ENCODE measurements around the gene DKK3.

Gene DKK3

DNA sequence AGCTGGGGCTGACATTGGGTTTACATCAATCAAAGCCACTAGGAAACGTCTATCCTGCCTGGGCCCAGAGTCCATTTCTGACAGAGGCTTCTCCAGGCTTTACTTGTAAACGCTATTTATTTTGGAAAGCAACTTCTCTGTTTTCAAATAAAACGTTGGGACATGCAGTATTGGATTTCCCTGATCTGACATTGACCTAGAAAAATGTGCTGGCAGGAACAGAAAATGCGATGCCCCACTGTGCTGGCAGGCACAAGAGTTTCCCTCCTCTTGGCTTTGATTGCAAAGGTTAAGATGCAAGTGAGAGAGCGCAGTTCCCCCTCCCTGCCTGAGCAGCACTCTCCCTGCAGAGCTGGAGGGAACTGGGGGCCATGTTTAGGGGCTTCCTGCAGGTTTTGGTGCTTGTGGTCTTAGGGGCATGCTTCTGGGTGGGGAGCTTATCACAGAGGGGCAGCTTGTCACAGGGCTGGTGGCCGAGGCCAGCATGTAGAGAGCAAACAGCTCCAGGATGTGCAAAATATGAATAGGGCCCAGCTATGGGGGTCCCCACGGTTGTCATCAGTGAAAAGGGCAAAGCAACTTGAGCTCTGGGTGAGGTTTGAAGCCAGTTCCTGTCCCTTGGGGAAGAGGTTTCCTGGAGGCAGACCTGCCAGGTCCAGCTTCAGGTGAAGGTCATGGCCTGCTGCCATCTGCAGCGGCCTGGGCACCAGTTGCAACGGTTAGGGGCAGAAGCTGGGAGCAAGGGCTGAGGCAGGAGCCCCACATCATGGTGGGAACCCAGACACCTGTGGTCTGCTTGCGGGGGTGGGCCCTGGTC is 42.3 kb upstream of the DKK3 start:
- Histone ChIP-seq H3K4me3 (no peak overlapping the region), H3K27ac (peak overlapping the region; percentile 33 to 78)
- TF ChIP-seq, protein P1, sequence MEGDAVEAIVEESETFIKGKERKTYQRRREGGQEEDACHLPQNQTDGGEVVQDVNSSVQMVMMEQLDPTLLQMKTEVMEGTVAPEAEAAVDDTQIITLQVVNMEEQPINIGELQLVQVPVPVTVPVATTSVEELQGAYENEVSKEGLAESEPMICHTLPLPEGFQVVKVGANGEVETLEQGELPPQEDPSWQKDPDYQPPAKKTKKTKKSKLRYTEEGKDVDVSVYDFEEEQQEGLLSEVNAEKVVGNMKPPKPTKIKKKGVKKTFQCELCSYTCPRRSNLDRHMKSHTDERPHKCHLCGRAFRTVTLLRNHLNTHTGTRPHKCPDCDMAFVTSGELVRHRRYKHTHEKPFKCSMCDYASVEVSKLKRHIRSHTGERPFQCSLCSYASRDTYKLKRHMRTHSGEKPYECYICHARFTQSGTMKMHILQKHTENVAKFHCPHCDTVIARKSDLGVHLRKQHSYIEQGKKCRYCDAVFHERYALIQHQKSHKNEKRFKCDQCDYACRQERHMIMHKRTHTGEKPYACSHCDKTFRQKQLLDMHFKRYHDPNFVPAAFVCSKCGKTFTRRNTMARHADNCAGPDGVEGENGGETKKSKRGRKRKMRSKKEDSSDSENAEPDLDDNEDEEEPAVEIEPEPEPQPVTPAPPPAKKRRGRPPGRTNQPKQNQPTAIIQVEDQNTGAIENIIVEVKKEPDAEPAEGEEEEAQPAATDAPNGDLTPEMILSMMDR (IDR thresholded peaks at IDR 0.05), result no peak
- DNase-seq (ENCODE audit: low spot score), result no peak

DNA sequence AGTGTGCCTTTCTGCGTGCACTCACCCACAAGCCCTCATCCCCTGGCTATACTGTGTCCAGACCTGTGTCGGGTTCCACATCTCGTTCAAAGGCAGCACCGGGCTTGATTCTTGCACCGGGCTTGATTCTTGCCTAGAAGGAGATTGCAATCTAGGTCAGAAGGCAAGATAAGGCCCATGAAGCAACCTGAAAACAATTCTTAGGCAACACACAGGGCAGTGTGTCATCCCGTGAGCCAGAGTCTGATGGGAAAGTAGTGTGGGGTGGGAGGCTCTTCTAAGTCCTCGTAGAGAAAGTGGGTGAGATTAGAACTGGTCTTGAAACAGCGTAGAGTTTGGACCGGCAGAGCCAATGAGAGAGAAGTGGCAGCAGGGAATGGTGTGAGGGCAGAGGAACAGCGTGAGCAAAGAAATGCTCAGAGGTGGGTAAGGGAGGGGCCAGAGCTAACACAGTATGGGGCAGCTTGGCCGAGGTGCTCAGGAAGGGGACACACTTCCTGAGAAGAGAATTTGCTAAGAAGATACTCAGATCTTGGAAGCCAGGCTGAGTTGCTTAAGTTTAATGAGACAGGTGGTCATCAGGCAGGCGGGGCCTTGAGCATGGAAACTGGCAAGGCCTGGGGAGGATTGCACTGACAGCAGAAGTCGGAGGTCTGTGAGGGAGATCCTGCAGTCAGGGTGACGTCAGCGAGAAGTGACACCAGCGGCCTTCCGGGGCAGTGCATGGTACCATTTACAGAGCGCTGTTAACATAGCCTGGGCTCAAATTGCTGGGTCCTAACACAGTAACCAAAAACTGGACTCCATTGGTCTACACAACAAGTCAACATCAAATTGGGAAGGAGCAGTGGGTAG is 40.7 kb upstream of the DKK3 start:
- peak overlapping the region; percentile 17 to 33 for H3K27ac ChIP-seq
- no peak overlapping the region for H3K4me3 ChIP-seq
- TF ChIP-seq, protein P1 (IDR thresholded peaks at IDR 0.05), result no peak
- no peak for DNase-seq (ENCODE audit: low spot score)

DNA sequence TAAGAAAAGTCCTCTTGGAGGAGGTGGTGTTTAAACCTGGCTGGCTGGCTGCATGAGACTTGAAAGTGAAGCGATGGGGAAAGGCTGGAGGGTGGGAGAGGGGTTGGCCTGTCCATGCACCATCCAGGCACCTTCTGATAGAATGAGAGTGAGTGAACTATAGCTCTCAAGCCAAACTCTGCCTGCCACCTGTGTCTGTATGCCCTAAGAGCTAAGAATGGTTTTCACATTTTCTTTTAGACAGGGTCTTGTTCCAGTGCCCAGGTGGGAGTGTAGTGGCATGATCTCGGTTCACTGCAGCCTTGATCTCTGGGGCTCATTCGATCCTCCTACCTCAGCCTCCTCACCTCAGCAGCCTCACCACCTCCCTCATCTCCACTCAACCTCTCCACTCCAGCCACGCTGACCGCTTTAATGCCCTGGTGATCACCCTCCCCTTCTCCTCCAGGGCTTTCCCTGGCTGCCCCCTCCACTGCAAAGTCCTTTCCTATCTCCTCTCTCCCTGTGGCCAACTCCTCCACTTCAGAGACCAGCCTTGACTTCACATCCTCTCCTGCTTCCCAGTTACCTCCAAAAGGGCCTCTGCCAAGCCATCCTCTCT is 38.3 kb upstream of the DKK3 start:
- H3K27ac ChIP-seq, result peak overlapping the region; percentile 27 to 61
- TF ChIP-seq, protein P1 (IDR thresholded peaks at IDR 0.05), result no peak
- no peak overlapping the region for H3K4me3 ChIP-seq
- DNase-seq (ENCODE audit: low spot score), result no peak

DNA sequence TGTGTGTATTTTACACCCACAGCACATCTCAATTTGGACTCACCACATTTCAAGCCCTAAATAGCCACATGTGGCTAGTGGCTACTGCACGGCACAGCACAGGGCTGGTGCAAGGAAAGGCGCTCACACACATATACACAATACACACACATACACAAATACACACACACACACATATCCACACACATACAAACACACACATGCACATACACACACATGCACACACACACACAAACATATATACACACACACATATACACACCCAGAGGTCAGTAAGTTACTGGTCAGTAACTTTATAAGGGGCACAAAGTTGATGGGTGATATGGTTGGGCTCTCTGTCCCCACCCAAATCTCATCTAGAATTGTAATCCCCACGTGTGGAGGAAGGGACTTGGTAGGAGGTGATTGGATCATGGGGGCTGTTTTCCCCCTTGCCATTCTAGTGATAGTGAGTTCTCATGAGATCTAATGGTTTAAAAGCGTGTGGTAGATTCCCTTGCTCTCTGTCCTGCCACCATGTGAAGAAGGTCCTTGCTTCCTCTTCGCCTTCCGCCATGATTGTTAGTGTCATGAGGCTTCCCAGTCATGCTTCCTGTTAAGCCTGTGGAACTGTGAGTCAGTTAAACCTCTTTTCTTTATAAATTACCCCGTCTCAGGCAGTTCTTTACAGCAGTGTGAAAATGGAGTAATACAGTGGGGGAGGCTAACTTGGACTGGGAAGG is 37.6 kb upstream of the DKK3 start:
- no peak for DNase-seq (ENCODE audit: low spot score)
- Histone ChIP-seq H3K27ac (peak overlapping the region in 1 of 2 donors; percentile 61), H3K4me3 (no peak overlapping the region)
- TF ChIP-seq, protein P1 (IDR thresholded peaks at IDR 0.05), result no peak

DNA sequence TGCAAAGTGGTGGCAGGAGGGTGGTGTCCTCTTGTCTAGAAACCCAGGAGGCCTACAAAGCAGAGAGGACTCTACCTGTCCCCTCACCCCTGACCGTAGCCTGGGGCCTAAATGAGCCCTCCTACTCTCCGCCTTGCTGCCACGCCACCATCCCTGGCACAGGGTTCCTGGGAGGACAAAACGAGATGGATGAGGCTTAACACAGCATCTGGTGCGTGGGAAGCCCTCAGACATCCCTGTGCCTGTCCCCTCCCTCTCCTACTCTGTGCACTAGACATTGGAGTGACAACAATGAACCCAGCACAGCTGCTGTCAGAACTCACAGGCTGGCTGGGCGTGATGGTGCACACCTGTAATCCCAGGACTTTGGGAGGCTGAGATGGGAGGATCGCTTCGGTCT is 36.4 kb upstream of the DKK3 start:
- DNase-seq (ENCODE audit: low spot score), result no peak
- TF ChIP-seq, protein P1 (IDR thresholded peaks at IDR 0.05), result no peak
- Histone ChIP-seq H3K27ac (peak overlapping the region; percentile 39 to 72), H3K4me3 (no peak overlapping the region)

DNA sequence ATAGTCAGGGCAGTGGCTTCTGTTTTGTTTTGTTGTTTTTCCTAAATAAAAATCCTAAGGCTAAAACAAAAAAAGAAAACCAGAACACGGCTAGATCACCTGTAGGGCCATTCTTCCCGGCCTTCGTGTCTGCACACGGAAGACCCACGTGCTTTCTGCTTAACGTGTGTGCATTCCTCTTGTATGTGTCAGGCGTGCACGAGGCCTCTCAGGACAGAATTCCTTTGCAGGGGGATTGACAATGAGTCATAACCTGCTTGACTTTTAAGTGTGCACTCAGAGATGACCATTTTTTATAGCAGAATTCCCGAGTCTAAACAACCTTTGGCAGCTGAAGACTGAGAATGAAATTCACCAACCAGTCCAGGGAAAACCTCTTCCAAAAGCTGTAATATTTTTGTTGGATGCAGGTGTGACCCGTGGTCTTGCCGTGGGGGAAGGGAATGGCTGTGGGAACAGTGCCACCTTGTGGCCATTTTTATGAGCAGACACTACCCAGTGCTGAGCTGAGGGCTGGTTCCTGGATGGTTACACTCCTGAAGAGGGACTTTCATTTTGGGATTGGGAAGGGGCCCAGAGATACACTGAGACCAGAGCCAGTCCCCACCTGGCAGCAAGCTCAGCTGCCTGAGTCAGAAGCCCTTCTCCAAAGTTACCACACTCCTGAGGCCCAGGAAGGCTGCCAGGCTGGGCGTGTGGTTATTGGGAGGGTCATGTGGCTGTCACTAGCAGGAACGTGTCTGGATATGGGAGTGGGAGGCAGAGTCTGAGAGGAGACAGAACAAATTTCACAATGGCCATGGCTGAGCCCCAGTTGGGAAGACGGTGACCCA is 35.7 kb upstream of the DKK3 start:
- Histone ChIP-seq H3K27ac (peak overlapping the region; percentile 39 to 72), H3K4me3 (peak overlapping the region; percentile 45)
- DNase-seq (ENCODE audit: low spot score), result peak; percentile 93
- TF ChIP-seq, protein P1 (IDR thresholded peaks at IDR 0.05), result peak; percentile 82
